B cell (primary cell): ENCODE data around the gene KRTAP24-1. TPM values are rescaled to one million over a fixed set of nuclear protein-coding genes. Genes with fewer than 3 reads are reported as not detected.

ENCODE experiments used
- ATAC-seq: fragments of 200-7000 bp; cut with Tn5 transposase; one replicate; pipeline ENCODE4 v1.10.0; 2021; ENCODE audit warnings: low read depth, mild to moderate bottlenecking, moderate number of reproducible peaks, moderate library complexity
- CTCF ChIA-PET: fragments of 350-600 bp; sonication (Branson Sonifier 250); formaldehyde crosslinking; loops from one replicate; lab custom pipeline; 2021; ENCODE audit warnings: antibody characterized with exemption, inconsistent platforms; lab: Charles Lee
- POLR2A ChIA-PET: fragments of 350-600 bp; sonication (Branson Sonifier 250); formaldehyde crosslinking; loops from one replicate; lab custom pipeline; 2021; ENCODE audit warnings: antibody characterized with exemption; lab: Charles Lee
- DNase-seq: peaks from one replicate; pipeline ENCODE4 v3.0.0; 2013
- H2AFZ ChIP-seq: 2 replicates; pipeline ENCODE4 v1.6.1; 2012; ENCODE audit warnings: mild to moderate bottlenecking, low read depth, low read length; ENCODE audit not compliant: insufficient read depth, poor library complexity, severe bottlenecking
- H3K27ac ChIP-seq, 2 donors: 1 replicate in 1 of 2; 2 replicates in 1 of 2; pipeline ENCODE4 v1.5.1; 2012 to 2013; ENCODE audit warnings: low read length in 2 of 2, mild to moderate bottlenecking in 2 of 2, moderate library complexity in 1 of 2
- H3K27me3 ChIP-seq, 4 experiments: fragments of 200-600 bp in 1 of 4; sonication (generic) in 1 of 4; replicated peaks in 1 of 4; 1 replicate in 2 of 4; 2 replicates in 2 of 4; pipeline versions ENCODE4 v1.6.1 to v1.7.0; 2013 to 2016; ENCODE audit warnings: low read length in 3 of 4, mild to moderate bottlenecking in 2 of 4, mixed read lengths in 1 of 4, moderate library complexity in 1 of 4; ENCODE audit not compliant: insufficient read depth in 4 of 4, control insufficient read depth in 3 of 4; ENCODE audit errors: control extremely low read depth in 1 of 4
- H3K36me3 ChIP-seq, 2 experiments: replicated peaks in 1 of 2; 1 replicate in 1 of 2; 2 replicates in 1 of 2; pipeline versions ENCODE4 v1.6.1 to v1.7.1; 2013; ENCODE audit warnings: low read length in 1 of 2; ENCODE audit not compliant: insufficient read depth in 2 of 2, control insufficient read depth in 1 of 2; ENCODE audit errors: control extremely low read depth in 1 of 2, extremely low read depth in 1 of 2
- H3K4me1 ChIP-seq, 2 donors: fragments of 200-600 bp in 1 of 2; sonication (generic) in 1 of 2; 1 replicate in 1 of 2; 2 replicates in 1 of 2; pipeline versions ENCODE4 v1.5.1 to v1.6.1; 2013 to 2017; ENCODE audit warnings: low read length in 2 of 2; ENCODE audit not compliant: control insufficient read depth in 2 of 2, insufficient read depth in 2 of 2
- H3K4me2 ChIP-seq: replicated peaks from 2 replicates; pipeline ENCODE3; 2012; ENCODE audit warnings: mild to moderate bottlenecking, low read depth, low read length; ENCODE audit not compliant: poor library complexity, severe bottlenecking
- H3K4me3 ChIP-seq, 5 experiments: fragments of 200-600 bp in 1 of 5; sonication (generic) in 1 of 5; 1 replicate in 3 of 5; 2 replicates in 2 of 5; pipeline versions ENCODE4 v1.5.1 to v1.7.0; 2011 to 2016; ENCODE audit warnings: low read length in 4 of 5, mild to moderate bottlenecking in 4 of 5, low read depth in 2 of 5, control low read depth in 1 of 5, moderate library complexity in 1 of 5; ENCODE audit not compliant: insufficient read depth in 1 of 5; ENCODE audit errors: control extremely low read depth in 1 of 5, extremely low read depth in 1 of 5
- H3K79me2 ChIP-seq: fragments of 200-600 bp; sonication (generic); one replicate; pipeline ENCODE4 v1.6.0; 2016; ENCODE audit warnings: low read length; ENCODE audit not compliant: control insufficient read depth, insufficient read depth
- H3K9ac ChIP-seq: fragments of 200-600 bp; sonication (generic); 2 replicates; pipeline ENCODE4 v1.6.1; 2017; ENCODE audit warnings: mild to moderate bottlenecking, low read length, moderate library complexity
- H3K9me3 ChIP-seq, 3 donors: one replicate each; pipeline versions ENCODE4 v1.6.1 to v1.7.1; 2013; ENCODE audit warnings: low read length in 2 of 3; ENCODE audit not compliant: control insufficient read depth in 2 of 3, insufficient read depth in 1 of 3; ENCODE audit errors: control extremely low read depth in 1 of 3
- H4K20me1 ChIP-seq: 2 replicates; pipeline ENCODE4 v1.6.0; 2012; ENCODE audit warnings: mild to moderate bottlenecking, low read length; ENCODE audit not compliant: insufficient read depth, control insufficient read depth, poor library complexity, severe bottlenecking
- H3K27ac Mint-ChIP-seq: one replicate; pipeline ENCODE4 v1.8.0; 2021; ENCODE audit warnings: mixed read lengths
- H3K27me3 Mint-ChIP-seq: one replicate; pipeline ENCODE4 v1.8.0; 2021; ENCODE audit warnings: mixed read lengths
- H3K4me1 Mint-ChIP-seq: one replicate; pipeline ENCODE4 v1.8.0; 2021; ENCODE audit warnings: mixed read lengths
- H3K4me3 Mint-ChIP-seq: one replicate; pipeline ENCODE4 v1.8.0; 2021; ENCODE audit warnings: mixed read lengths
- H3K9me3 Mint-ChIP-seq: one replicate; pipeline ENCODE4 v1.8.0; 2022; ENCODE audit warnings: mixed read lengths; ENCODE audit not compliant: insufficient read depth
- CTCF ChIP-seq: fragments of 200-600 bp; IDR thresholded peaks from one replicate; pipeline ENCODE4 v1.8.0; 2022; ENCODE audit warnings: antibody characterized with exemption, mild to moderate bottlenecking
- EZH2 ChIP-seq: IDR thresholded peaks from 2 replicates; pipeline ENCODE4 v1.6.1; 2012; ENCODE audit warnings: borderline replicate concordance, low read depth, mild to moderate bottlenecking, moderate library complexity, low read length; ENCODE audit not compliant: insufficient read depth, poor library complexity, severe bottlenecking
- WGBS: methylation state at CpG from one replicate; pipeline ENCODE4 v1.1.5; 2013; ENCODE audit warnings: missing lambda C conversion rate; ENCODE audit not compliant: insufficient coverage; 5-methylcytosine and 5-hydroxymethylcytosine counted together
- intact Hi-C: fragments of 100-400 bp; cut with micrococcal nuclease; formaldehyde crosslinking; loops from one replicate; pipeline ENCODE4 v1.10.0; 2022
- polyA plus RNA-seq: library from polyadenylated mRNA; depleted of rRNA; stranded (reverse); fragments of >200 nt; gene quantifications from 2 replicates; pipeline ENCODE4 v1.2.3, GENCODE V29; 2012
- total RNA-seq, 2 donors: library from RNA; stranded (reverse); fragments of 120-200 nt in 1 of 2; gene quantifications; 1 replicate in 1 of 2; 2 replicates in 1 of 2; pipeline versions ENCODE4 v1.2.3 to v1.2.4, GENCODE V29; 2013 to 2022

Gene KRTAP24-1
- total and polyA plus RNA-seq, 2 donors (not counting 1 experiment from before 2014, with no cell fraction given) = not detected

GRCh38 chr21:30305136-30305535 is 22.4 kb upstream of the KRTAP24-1 start:
- POLR2A ChIA-PET = no interaction called here
- CTCF ChIA-PET = no interaction called here

GRCh38 chr21:30289215-30289614 is 6.5 kb upstream of the KRTAP24-1 start, which contains the start of gene KRTAP25-1:
KRTAP25-1 (minus strand) TSS chr21:30289514; CDS start chr21:30289490, 24 bp downstream.
- POLR2A ChIA-PET = no interaction called here
- Histone ChIP-seq H3K4me2 (no peak within 1 kb of the TSS), H3K27ac (no peak within 1 kb of the TSS), H3K9ac (no peak within 1 kb of the TSS), H3K27me3 (no peaks in the 10 kb centered on the region), H3K9me3 (no peaks in the 10 kb centered on the region), H4K20me1 (no peaks in the 10 kb centered on the region), H2AFZ (no peak within 1 kb of the TSS), H3K4me3 (no peak within 1 kb of the TSS), H3K79me2 (no peaks in the 10 kb centered on the region), H3K36me3 (no peaks in the 10 kb centered on the region), H3K4me1 (no peaks in the 10 kb centered on the region)
- 91% methylated on average over 2 of the region's 2 CpGs for WGBS
- DNase-seq (no peak), ATAC-seq (no peak)
- H3K4me3 Mint-ChIP-seq = no peak within 1 kb of the TSS
- intact Hi-C loops = no loop called here
- no peak within 1 kb of the TSS for H3K27ac Mint-ChIP-seq
- CTCF ChIA-PET = no interaction called here
- no peaks in the 10 kb centered on the region for H3K27me3 Mint-ChIP-seq
- no peak for TF ChIP-seq CTCF
- TF ChIP-seq EZH2 = no peak
- no peaks in the 10 kb centered on the region for H3K4me1 Mint-ChIP-seq
- peaks cover 2% of the 10 kb centered on the region for H3K9me3 Mint-ChIP-seq

More at GRCh38 chr21:30305136-30305535, 22.4 kb upstream of the KRTAP24-1 start:
- intact Hi-C loops = no loop called here
- Mint-ChIP-seq H3K4me1 (no peaks in the 10 kb centered on the region), H3K9me3 (no peaks in the 10 kb centered on the region), H3K27ac (no peak overlapping the region), H3K27me3 (no peaks in the 10 kb centered on the region), H3K4me3 (no peak overlapping the region)
- Histone ChIP-seq H3K27me3 (no peaks in the 10 kb centered on the region), H3K36me3 (no peaks in the 10 kb centered on the region), H3K9ac (no peak overlapping the region), H3K79me2 (no peaks in the 10 kb centered on the region), H3K4me1 (no peaks in the 10 kb centered on the region), H3K9me3 (peaks cover 0 to 1% (median 0%) of the 10 kb centered on the region in 3 donors), H4K20me1 (no peaks in the 10 kb centered on the region), H2AFZ (no peak overlapping the region), H3K27ac (no peak overlapping the region), H3K4me3 (no peak overlapping the region), H3K4me2 (no peak overlapping the region)
- no CpG with 5 or more reads among the region's 1 CpG for WGBS
- DNase-seq = no peak
- no peak for ATAC-seq
- TF ChIP-seq EZH2 = no peak
- TF ChIP-seq CTCF = no peak
